ENCODE results near the gene GRAP.
"Not testable (repeated sequence)": the region's sequence is repeated elsewhere in the genome, so short reads cannot be mapped to it uniquely, and the experiment has no call there.

DNA sequence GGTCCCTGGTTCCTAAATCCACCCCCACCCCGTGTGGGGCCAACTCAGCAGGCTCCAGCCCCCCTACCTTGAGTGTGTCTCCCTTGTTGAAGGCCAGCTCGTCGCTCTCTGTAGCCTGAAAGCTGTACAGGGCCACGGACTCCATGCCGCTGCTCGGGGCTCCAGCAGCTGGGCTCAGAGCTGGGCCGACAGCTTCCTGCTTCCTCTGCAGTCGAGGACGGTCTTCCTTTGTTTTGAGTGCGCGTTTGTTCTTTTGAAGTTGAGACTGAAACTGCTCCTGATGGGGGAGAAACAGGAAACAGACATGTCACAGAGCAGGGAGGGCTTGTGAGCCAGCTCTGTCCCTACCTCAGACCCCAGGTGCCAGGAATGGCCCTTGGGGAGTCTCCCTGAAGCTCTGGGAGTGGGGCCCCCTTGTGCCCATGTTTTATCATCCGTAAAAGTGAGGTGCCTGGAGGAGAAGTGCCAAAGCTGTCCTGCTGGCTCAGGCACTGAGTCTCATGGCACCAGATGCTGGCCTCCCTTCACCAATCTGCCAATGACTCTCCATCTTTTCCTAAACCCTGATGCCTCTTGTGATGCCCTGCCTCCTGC, at the start of gene GRAP:
- not testable (repeated sequence) for TF ChIP-seq BHLHE40 (IDR thresholded peaks at IDR 0.05; ENCODE audit: low read depth, low read length); ZFP36 (IDR thresholded peaks at IDR 0.05; ENCODE audit: borderline replicate concordance, partially characterized antibody); RNF2 (IDR thresholded peaks at IDR 0.05; ENCODE audit: borderline replicate concordance, low read depth); MYC (IDR thresholded peaks at IDR 0.05; ENCODE audit: borderline replicate concordance, low read length)
- TF ChIP-seq, protein P1, sequence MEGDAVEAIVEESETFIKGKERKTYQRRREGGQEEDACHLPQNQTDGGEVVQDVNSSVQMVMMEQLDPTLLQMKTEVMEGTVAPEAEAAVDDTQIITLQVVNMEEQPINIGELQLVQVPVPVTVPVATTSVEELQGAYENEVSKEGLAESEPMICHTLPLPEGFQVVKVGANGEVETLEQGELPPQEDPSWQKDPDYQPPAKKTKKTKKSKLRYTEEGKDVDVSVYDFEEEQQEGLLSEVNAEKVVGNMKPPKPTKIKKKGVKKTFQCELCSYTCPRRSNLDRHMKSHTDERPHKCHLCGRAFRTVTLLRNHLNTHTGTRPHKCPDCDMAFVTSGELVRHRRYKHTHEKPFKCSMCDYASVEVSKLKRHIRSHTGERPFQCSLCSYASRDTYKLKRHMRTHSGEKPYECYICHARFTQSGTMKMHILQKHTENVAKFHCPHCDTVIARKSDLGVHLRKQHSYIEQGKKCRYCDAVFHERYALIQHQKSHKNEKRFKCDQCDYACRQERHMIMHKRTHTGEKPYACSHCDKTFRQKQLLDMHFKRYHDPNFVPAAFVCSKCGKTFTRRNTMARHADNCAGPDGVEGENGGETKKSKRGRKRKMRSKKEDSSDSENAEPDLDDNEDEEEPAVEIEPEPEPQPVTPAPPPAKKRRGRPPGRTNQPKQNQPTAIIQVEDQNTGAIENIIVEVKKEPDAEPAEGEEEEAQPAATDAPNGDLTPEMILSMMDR (IDR thresholded peaks at IDR 0.05): not testable (repeated sequence)
